ENCODE measurements around the gene ZBTB20.

ZBTB20 gene

GRCh38 chr3:114401346-114401745 lies 745.7 kb downstream of the ZBTB20 start:
- Histone ChIP-seq H3K36me3 (ENCODE audit: insufficient read depth, low read length) (no peaks in the 10 kb centered on the region), H3K4me1 (ENCODE audit: insufficient read depth, low read length) (peaks cover 4% of the 10 kb centered on the region; the same call in 1 of the 2 replicates), H3K9me3 (ENCODE audit: control insufficient read depth, insufficient read depth, low read length) (no peaks in the 10 kb centered on the region), H3K9ac (ENCODE audit: low read depth, low read length) (no peak overlapping the region)

GRCh38 chr3:114400371-114400770 lies 746.7 kb downstream of the ZBTB20 start:
- peaks cover 4% of the 10 kb centered on the region; the same call in 1 of the 2 replicates for H3K4me1 ChIP-seq (ENCODE audit: insufficient read depth, low read length)
- no peaks in the 10 kb centered on the region for H3K36me3 ChIP-seq (ENCODE audit: insufficient read depth, low read length)
- no peaks in the 10 kb centered on the region for H3K9me3 ChIP-seq (ENCODE audit: control insufficient read depth, insufficient read depth, low read length)
- no peak overlapping the region for H3K9ac ChIP-seq (ENCODE audit: low read depth, low read length)

DNA sequence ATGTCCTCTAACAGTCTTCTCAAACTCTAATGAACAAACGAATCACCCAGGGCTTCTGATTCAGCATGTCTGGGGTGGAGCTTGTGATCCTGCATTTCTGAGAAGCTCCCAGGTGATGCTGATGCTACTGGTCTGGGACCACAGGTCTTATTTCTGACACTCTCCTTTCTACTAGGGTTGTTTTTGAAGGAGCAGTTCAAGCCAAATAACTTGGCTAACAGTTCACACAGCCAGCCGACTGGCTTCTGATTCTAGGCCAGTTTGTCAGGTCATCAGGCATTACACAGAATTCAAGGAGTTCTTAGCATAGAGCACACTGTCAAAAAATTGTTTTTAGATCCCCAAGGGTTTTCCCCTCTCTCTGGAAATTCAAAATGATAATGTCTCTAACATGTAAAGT lies 752.5 kb downstream of the ZBTB20 start:
- Histone ChIP-seq H3K4me1 (ENCODE audit: insufficient read depth, low read length) (no peaks in the 10 kb centered on the region), H3K36me3 (ENCODE audit: insufficient read depth, low read length) (no peaks in the 10 kb centered on the region), H3K9me3 (ENCODE audit: control insufficient read depth, insufficient read depth, low read length) (no peaks in the 10 kb centered on the region), H3K9ac (ENCODE audit: low read depth, low read length) (no peak overlapping the region)

DNA sequence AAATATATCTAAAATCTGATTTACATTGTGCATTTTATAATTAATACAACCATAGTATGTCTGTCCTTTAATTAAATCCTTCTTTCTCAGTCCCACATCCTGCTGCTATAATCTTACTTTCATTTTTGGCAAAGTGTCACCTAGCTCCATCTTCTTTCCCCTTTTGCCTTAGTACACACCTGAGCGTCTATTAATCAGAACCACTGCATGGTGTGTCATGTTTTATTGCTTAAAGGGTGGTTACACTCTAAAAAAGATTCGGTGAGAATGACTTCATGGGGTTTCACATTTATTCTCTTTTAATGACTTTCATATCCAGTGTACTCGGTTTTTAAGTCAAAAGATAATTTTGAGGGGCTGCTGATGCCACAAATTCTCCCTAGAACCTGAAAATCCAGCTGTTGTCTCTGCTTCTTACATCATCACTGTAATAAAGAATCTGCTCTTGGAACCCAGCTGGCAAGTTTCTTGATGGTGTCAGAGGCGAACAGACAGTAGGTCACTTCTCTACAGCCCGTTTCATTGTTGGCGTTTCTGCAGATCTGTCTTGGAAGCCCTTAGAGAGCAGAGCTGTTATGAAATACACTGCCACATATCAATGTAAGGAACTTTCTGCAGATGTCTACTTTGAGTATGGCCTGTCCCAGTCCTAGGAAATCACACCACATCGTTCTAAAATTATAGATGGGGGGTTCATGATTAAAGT lies 753.6 kb downstream of the ZBTB20 start:
- no peaks in the 10 kb centered on the region for H3K36me3 ChIP-seq (ENCODE audit: insufficient read depth, low read length)
- no peaks in the 10 kb centered on the region for H3K9me3 ChIP-seq (ENCODE audit: control insufficient read depth, insufficient read depth, low read length)
- no peaks in the 10 kb centered on the region for H3K4me1 ChIP-seq (ENCODE audit: insufficient read depth, low read length)
- no peak overlapping the region for H3K9ac ChIP-seq (ENCODE audit: low read depth, low read length)

- Histone ChIP-seq H3K36me3 (ENCODE audit: insufficient read depth, low read length) (no peaks in the 10 kb centered on the region), H3K9me3 (ENCODE audit: control insufficient read depth, insufficient read depth, low read length) (no peaks in the 10 kb centered on the region), H3K4me1 (ENCODE audit: insufficient read depth, low read length) (no peaks in the 10 kb centered on the region), H3K9ac (ENCODE audit: low read depth, low read length) (no peak overlapping the region)
Measured at GRCh38 chr3:114392831-114393230, 754.3 kb downstream of the ZBTB20 start.

GRCh38 chr3:114389156-114389555 lies 757.9 kb downstream of the ZBTB20 start:
- Histone ChIP-seq H3K9ac (ENCODE audit: low read depth, low read length) (no peak overlapping the region), H3K9me3 (ENCODE audit: control insufficient read depth, insufficient read depth, low read length) (no peaks in the 10 kb centered on the region), H3K36me3 (ENCODE audit: insufficient read depth, low read length) (no peaks in the 10 kb centered on the region), H3K4me1 (ENCODE audit: insufficient read depth, low read length) (0 out of 2 replicates have a peak, but pooled peaks cover 6% of the 10 kb centered on the region)

DNA sequence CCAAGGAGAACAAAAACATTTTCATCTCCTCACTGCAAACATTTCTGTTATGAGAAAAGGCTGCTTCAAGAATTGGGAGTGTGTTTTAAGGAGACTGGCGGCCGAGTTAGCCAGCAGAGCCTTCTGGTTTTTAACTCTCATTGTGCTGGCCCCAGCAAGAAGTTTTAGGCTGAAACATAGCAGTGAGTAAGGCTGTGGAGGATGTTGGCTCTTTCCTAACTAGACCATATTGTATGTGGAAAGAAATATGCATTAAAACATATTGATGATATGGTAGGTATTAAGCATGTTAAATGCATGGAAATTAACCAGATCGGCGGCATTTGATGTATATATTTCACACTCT lies 762.6 kb downstream of the ZBTB20 start:
- H3K9ac ChIP-seq (ENCODE audit: low read depth, low read length) = no peak overlapping the region
- no peaks in the 10 kb centered on the region for H3K36me3 ChIP-seq (ENCODE audit: insufficient read depth, low read length)
- H3K9me3 ChIP-seq (ENCODE audit: control insufficient read depth, insufficient read depth, low read length) = no peaks in the 10 kb centered on the region
- H3K4me1 ChIP-seq (ENCODE audit: insufficient read depth, low read length) = peaks cover 6% of the 10 kb centered on the region; the same call in 1 of the 2 replicates

- H3K9me3 ChIP-seq (ENCODE audit: control insufficient read depth, insufficient read depth, low read length) = no peaks in the 10 kb centered on the region
- H3K36me3 ChIP-seq (ENCODE audit: insufficient read depth, low read length) = no peaks in the 10 kb centered on the region
- H3K9ac ChIP-seq (ENCODE audit: low read depth, low read length) = no peak overlapping the region
- peaks cover 6% of the 10 kb centered on the region; the same call in 1 of the 2 replicates for H3K4me1 ChIP-seq (ENCODE audit: insufficient read depth, low read length)
Measured at GRCh38 chr3:114383875-114384557, 763.1 kb downstream of the ZBTB20 start.

DNA sequence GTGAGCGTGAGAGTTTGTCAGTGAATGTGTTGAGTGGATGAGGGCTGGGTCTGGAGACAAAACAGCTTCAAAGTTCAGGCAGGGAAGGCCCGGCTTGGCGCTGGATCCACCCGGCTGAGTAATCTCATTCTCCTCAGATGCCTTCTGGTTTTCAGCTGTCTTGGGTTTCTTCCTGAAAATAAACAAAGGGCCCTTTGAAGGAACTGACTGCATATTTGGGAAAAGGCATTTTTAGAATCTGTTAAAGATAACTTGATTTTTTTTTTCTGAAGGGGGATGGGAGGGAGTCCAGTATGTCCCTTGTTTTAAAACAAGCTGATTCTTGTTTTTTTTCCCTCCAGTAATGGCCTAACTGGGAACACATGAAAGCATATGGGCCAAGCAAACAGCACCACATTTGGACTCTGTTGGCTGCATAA lies 766.8 kb downstream of the ZBTB20 start:
- Histone ChIP-seq H3K4me1 (ENCODE audit: insufficient read depth, low read length) (peaks cover 21% of the 10 kb centered on the region), H3K9ac (ENCODE audit: low read depth, low read length) (no peak overlapping the region), H3K9me3 (ENCODE audit: control insufficient read depth, insufficient read depth, low read length) (no peaks in the 10 kb centered on the region; the same call in 1 of the 2 replicates), H3K36me3 (ENCODE audit: insufficient read depth, low read length) (no peaks in the 10 kb centered on the region)

- H3K9ac ChIP-seq (ENCODE audit: low read depth, low read length) = no peak overlapping the region
- H3K4me1 ChIP-seq (ENCODE audit: insufficient read depth, low read length) = peaks cover 16% of the 10 kb centered on the region
- no peaks in the 10 kb centered on the region for H3K36me3 ChIP-seq (ENCODE audit: insufficient read depth, low read length)
- no peaks in the 10 kb centered on the region; the same call in 1 of the 2 replicates for H3K9me3 ChIP-seq (ENCODE audit: control insufficient read depth, insufficient read depth, low read length)
Measured at GRCh38 chr3:114379266-114379665, 767.8 kb downstream of the ZBTB20 start.

DNA sequence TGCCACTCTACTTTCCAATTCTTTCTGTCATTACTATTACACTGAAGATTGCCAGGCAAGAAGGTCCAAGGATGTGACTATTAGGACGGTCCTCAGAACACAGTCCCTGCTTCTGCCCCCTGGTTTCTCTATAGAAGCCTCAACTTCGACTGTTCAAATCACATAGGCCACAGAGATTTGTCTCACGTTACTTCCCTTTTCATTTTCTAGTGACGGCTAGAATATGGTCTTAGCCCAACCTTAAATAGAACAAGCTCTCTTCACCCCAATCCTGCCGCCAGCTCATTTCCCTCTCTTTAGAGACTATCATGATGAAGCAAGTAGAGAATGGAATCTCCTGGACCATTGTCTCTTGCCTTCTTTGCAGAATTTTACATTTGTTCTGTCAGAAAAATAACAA lies 768.3 kb downstream of the ZBTB20 start:
- Histone ChIP-seq H3K4me1 (ENCODE audit: insufficient read depth, low read length) (peaks cover 15% of the 10 kb centered on the region), H3K9ac (ENCODE audit: low read depth, low read length) (no peak overlapping the region), H3K9me3 (ENCODE audit: control insufficient read depth, insufficient read depth, low read length) (no peaks in the 10 kb centered on the region; the same call in 1 of the 2 replicates), H3K36me3 (ENCODE audit: insufficient read depth, low read length) (no peaks in the 10 kb centered on the region)

GRCh38 chr3:114377426-114377825 lies 769.7 kb downstream of the ZBTB20 start:
- H3K36me3 ChIP-seq (ENCODE audit: insufficient read depth, low read length) = no peaks in the 10 kb centered on the region
- no peaks in the 10 kb centered on the region; the same call in 1 of the 2 replicates for H3K9me3 ChIP-seq (ENCODE audit: control insufficient read depth, insufficient read depth, low read length)
- peaks cover 15% of the 10 kb centered on the region for H3K4me1 ChIP-seq (ENCODE audit: insufficient read depth, low read length)

GRCh38 chr3:114376516-114377185 lies 770.4 kb downstream of the ZBTB20 start:
- Histone ChIP-seq H3K36me3 (ENCODE audit: insufficient read depth, low read length) (no peaks in the 10 kb centered on the region), H3K4me1 (ENCODE audit: insufficient read depth, low read length) (peaks cover 15% of the 10 kb centered on the region), H3K9me3 (ENCODE audit: control insufficient read depth, insufficient read depth, low read length) (no peaks in the 10 kb centered on the region; the same call in 1 of the 2 replicates), H3K9ac (ENCODE audit: low read depth, low read length) (no peak overlapping the region)

More at GRCh38 chr3:114377426-114377825, 769.7 kb downstream of the ZBTB20 start:
- no peak overlapping the region for H3K9ac ChIP-seq (ENCODE audit: low read depth, low read length)

GRCh38 chr3:114375608-114376421 lies 771.3 kb downstream of the ZBTB20 start:
- H3K4me1 ChIP-seq (ENCODE audit: insufficient read depth, low read length) = peaks cover 15% of the 10 kb centered on the region
- no peaks in the 10 kb centered on the region; the same call in 1 of the 2 replicates for H3K9me3 ChIP-seq (ENCODE audit: control insufficient read depth, insufficient read depth, low read length)
- H3K36me3 ChIP-seq (ENCODE audit: insufficient read depth, low read length) = no peaks in the 10 kb centered on the region
- H3K9ac ChIP-seq (ENCODE audit: low read depth, low read length) = no peak overlapping the region

Data from ES-I3 (cell line).